HuH-7.5 (cell line): ENCODE results near the gene GSG1L.

Source experiments
- DNase-seq: peaks from one replicate; pipeline ENCODE4 v3.0.0; 2011; ENCODE audit warnings: low spot score

Gene GSG1L

GRCh38 chr16:28062847-28063521 lies 530 bp downstream of the GSG1L start:
- no peak for DNase-seq

GRCh38 chr16:28062261-28062846 lies 1.2 kb downstream of the GSG1L start:
- no peak for DNase-seq

GRCh38 chr16:28061352-28062101 lies 2.0 kb downstream of the GSG1L start:
- no peak for DNase-seq

- DNase-seq: no peak
Observed at GRCh38 chr16:28059841-28060575, 3.5 kb downstream of the GSG1L start.

- DNase-seq: no peak
Observed at GRCh38 chr16:28058839-28059589, 4.5 kb downstream of the GSG1L start.

- DNase-seq: no peak
Observed at GRCh38 chr16:28057949-28058348, 5.6 kb downstream of the GSG1L start.

- DNase-seq: no peak
Observed at GRCh38 chr16:28053461-28053860, 10.1 kb downstream of the GSG1L start.

GRCh38 chr16:28052274-28053128 lies 11.0 kb downstream of the GSG1L start:
- no peak for DNase-seq

- DNase-seq: no peak
Observed at GRCh38 chr16:28051486-28051885, 12.0 kb downstream of the GSG1L start.

- DNase-seq: no peak
Observed at GRCh38 chr16:28042811-28043210, 20.7 kb downstream of the GSG1L start.

- no peak for DNase-seq
Observed at GRCh38 chr16:28041615-28042014, 21.9 kb downstream of the GSG1L start.

GRCh38 chr16:28040039-28040438 lies 23.5 kb downstream of the GSG1L start:
- DNase-seq: no peak

- no peak for DNase-seq
Observed at GRCh38 chr16:28039493-28039892, 24.0 kb downstream of the GSG1L start.

GRCh38 chr16:28038409-28038808 lies 25.1 kb downstream of the GSG1L start:
- DNase-seq: no peak

GRCh38 chr16:28035866-28036393 lies 27.6 kb downstream of the GSG1L start:
- no peak for DNase-seq

- no peak for DNase-seq
Observed at GRCh38 chr16:28033870-28034269, 29.6 kb downstream of the GSG1L start.

- DNase-seq: no peak
Observed at GRCh38 chr16:28029387-28030002, 34.0 kb downstream of the GSG1L start.

- DNase-seq: no peak
Observed at GRCh38 chr16:28027055-28027454, 36.5 kb downstream of the GSG1L start.

GRCh38 chr16:28025631-28026030 lies 37.9 kb downstream of the GSG1L start:
- no peak for DNase-seq

GRCh38 chr16:28019218-28019617 lies 44.3 kb downstream of the GSG1L start:
- no peak for DNase-seq
